HUES6 (cell line): ENCODE data around the gene MRPS5.

ENCODE experiments used
- H3K27ac ChIP-seq: 2 replicates; pipeline ENCODE4 v1.7.0; 2013; ENCODE audit warnings: low read depth, mild to moderate bottlenecking, low read length, inconsistent platforms
- H3K27me3 ChIP-seq: 2 replicates; pipeline ENCODE4 v1.6.1; 2013; ENCODE audit warnings: low read length; ENCODE audit not compliant: control insufficient read depth, insufficient read depth
- H3K36me3 ChIP-seq: 2 replicates; pipeline ENCODE4 v1.6.1; 2013; ENCODE audit warnings: low read length; ENCODE audit not compliant: control insufficient read depth, insufficient read depth
- H3K4me1 ChIP-seq: 2 replicates; pipeline ENCODE4 v1.6.1; 2013; ENCODE audit warnings: low read length; ENCODE audit not compliant: control insufficient read depth, insufficient read depth
- H3K4me3 ChIP-seq: 2 replicates; pipeline ENCODE4 v1.5.1; 2013; ENCODE audit warnings: low read depth, low read length
- H3K9ac ChIP-seq: one replicate; pipeline ENCODE4 v1.6.1; 2013; ENCODE audit warnings: mild to moderate bottlenecking, low read length
- H3K9me3 ChIP-seq: 2 replicates; pipeline ENCODE4 v1.6.1; 2013; ENCODE audit warnings: low read depth, low read length; ENCODE audit not compliant: control insufficient read depth, insufficient read depth

Gene MRPS5

DNA sequence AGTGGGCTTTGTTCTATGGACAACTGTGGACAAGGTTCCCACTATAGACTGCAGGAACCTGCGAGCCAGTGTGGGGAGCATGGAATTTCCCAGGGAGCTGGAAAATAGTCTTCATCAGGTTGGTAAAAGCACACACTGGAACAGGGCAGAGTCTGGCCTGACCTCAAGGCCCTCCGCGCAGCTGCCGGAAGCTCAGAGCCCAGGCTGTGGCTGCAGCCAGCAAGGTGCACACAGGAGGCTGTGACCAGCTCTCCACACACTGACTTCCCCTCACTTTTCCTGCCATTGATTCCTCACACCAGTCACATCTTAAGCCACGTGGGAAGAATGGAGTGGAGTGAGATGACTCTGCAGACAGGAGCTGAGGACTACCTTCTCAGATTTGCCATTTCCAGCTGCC is 77.0 kb downstream of the MRPS5 start:
- Histone ChIP-seq H3K9me3 (no peaks in the 10 kb centered on the region), H3K27me3 (no peaks in the 10 kb centered on the region; the same call in 1 of the 2 replicates), H3K9ac (no peak overlapping the region), H3K4me3 (no peak overlapping the region), H3K27ac (no peak overlapping the region), H3K4me1 (peaks cover 12% of the 10 kb centered on the region), H3K36me3 (no peaks in the 10 kb centered on the region)

DNA sequence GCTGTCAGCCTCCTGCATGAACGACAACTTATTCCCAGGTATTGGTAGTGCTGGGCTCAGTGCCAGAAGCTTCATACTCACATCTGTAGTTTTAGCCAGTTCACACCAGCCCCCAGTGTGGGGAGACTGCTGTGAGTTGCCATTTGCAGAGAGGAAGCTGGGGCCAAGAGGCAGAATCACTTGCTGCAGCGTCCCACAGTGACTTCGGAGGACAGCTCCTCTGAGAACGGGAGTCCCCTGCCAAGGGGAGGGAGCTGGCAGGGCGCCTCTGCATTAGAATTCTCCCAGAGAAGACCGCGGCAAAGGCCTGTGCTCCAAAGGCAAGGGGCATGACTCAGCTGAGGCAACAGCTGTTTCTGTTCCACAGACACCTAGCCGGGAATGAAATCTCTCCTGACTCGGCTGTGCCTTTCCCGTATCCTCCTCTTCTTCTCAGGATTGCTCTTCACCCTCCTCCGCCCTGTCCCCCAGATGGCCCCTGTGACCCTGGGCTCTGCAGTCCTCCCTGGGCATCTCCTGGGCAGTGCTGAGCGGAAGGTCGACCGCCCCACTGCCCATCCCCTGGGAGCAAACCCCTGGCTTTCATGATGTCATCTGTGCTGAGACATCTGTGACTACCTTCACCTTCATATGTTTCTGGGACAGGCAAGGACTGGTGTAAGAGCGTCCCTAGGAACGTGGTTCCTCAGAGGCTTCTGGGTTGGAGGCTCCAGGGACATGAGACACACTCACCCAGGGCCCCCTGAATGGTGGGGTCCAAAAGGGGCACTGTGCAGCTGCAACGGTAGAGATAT is 78.1 kb downstream of the MRPS5 start:
- no peak overlapping the region for H3K9ac ChIP-seq
- peaks cover 12% of the 10 kb centered on the region for H3K4me1 ChIP-seq
- H3K36me3 ChIP-seq, result no peaks in the 10 kb centered on the region
- no peaks in the 10 kb centered on the region; the same call in 1 of the 2 replicates for H3K27me3 ChIP-seq
- H3K27ac ChIP-seq, result no peak overlapping the region
- no peak overlapping the region for H3K4me3 ChIP-seq
- no peaks in the 10 kb centered on the region for H3K9me3 ChIP-seq

DNA sequence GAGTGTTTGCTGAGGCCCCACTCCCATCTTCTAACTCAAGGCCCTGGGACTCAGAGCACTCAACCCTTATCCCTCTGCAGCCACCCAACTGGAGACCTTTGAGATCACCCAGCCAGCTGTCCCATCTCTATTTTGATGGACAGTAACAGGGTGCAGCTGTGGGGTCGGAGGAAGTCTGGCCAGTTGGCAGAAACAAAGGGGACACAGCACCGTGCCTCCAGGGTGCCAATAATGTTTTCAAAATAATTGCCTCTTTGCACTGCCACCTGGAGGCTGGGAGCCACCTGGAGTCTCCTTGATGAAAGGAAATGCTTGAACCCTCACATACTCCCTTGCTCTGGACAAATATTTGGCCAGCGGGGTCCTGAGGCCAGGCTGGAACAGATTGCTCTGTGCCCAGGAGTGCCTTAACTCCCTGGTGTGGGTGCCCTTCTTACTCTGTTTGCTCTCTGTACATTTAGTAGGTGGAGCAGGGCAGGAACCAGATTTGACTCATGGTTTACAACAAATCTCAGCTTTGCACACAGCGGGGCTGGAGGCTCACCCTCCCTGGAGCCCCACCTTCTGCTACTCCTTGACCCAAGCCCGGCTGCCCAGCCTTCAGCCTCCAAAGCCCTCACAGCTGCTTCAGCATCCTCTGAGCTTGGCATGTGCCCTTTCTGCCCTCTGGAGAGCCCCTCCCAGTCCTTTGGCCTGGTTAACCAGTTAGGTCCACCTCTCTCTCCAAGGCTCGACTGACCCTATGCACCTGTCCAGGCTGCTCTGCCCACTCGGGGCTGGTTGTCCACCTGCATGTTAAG is 78.9 kb downstream of the MRPS5 start:
- Histone ChIP-seq H3K4me3 (no peak overlapping the region), H3K36me3 (no peaks in the 10 kb centered on the region), H3K27ac (no peak overlapping the region), H3K27me3 (no peaks in the 10 kb centered on the region; the same call in 1 of the 2 replicates), H3K9ac (no peak overlapping the region), H3K4me1 (peaks cover 12% of the 10 kb centered on the region), H3K9me3 (no peaks in the 10 kb centered on the region; the same call in 1 of the 2 replicates)

DNA sequence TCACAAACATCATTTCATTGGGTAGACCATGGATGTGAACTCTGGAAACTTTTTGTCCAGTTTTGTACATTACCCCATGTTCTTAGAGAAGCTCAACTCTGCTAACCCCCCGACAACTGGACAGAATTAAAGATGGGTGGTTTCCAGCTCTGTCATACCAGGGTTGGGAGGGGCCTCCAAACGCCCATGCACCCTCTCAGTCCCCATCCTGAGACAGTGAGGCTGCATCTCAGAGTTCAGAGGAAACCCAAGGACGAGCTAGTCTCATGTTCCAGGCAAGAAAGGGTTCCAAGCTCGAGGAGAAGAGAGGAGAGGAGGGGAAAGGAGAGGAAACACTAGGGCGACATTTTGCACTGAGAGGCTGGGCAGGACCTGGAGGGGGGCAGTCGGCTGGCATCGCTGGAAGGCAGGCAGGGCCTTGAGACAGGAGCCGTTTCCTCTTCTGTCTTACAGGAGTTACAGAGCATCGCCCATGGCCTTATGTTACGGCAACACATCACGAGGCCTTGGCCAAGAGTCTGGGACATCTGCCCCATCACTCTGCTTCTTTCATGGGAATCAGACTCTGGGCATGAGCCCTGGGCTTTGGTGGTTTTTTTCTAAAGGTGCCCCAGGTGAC is 79.7 kb downstream of the MRPS5 start:
- no peaks in the 10 kb centered on the region; the same call in 1 of the 2 replicates for H3K9me3 ChIP-seq
- peaks cover 12% of the 10 kb centered on the region for H3K4me1 ChIP-seq
- no peak overlapping the region for H3K27ac ChIP-seq
- no peak overlapping the region for H3K9ac ChIP-seq
- no peaks in the 10 kb centered on the region; the same call in 1 of the 2 replicates for H3K27me3 ChIP-seq
- H3K36me3 ChIP-seq, result no peaks in the 10 kb centered on the region
- no peak overlapping the region for H3K4me3 ChIP-seq

DNA sequence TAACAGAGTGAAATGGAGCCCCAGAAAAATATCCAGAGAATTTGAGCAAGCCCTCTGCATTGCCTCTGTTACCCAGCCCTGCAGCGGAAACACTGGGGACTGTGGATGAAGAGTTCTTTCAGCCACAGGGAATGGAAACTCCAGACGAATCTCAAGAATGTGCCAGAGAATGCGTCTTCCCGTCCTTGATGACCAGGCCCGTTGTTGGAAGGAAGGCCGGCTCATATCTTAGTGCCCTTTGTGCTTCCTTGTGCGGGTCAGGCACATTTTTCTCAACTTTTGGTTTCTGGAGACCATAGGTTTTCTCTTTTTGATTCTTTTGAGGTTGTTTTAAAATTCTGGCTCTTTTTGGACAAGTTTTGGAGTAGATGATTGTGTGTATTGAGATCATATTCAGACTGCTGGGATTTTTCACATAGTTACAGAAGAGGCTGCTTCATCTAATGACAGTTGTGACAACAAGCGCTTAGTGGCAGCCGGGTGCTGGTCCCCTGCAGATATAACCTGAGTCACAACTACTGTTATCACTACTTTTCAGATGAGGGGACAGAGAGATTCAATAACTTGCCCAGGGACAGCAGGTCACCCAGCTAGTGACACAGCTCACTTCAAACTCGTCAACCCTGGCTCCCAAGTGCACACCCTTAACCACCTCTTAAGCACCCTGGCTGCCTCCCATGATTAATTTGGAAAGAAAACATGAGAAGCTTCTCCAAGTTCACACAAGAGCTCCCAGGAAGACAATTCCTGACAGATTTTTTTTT is 80.4 kb downstream of the MRPS5 start:
- peaks cover 3% of the 10 kb centered on the region; the same call in 1 of the 2 replicates for H3K27me3 ChIP-seq
- H3K36me3 ChIP-seq, result no peaks in the 10 kb centered on the region
- no peak overlapping the region for H3K27ac ChIP-seq
- H3K9ac ChIP-seq, result no peak overlapping the region
- no peaks in the 10 kb centered on the region; the same call in 1 of the 2 replicates for H3K9me3 ChIP-seq
- H3K4me3 ChIP-seq, result no peak overlapping the region
- peaks cover 12% of the 10 kb centered on the region for H3K4me1 ChIP-seq

DNA sequence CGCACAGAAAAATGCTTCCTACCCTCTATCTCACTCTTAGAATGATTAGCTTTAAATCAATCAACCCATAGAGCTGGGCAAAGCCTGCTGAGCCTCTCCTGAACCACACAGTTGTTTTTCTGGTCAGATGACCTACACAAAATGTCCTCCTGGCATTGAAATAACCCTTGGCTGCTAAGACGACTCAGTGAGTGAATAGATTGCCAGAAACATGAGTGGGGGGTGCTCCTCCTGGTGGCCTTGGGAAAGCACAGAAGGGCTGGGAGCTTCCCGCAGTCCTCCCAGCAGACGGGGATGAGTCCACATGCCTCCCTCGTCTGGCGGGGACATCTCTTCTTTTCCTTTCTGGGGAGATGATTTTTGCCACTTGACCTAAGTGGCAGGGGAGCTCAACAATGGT is 81.2 kb downstream of the MRPS5 start:
- Histone ChIP-seq H3K27me3 (peaks cover 3% of the 10 kb centered on the region; the same call in 1 of the 2 replicates), H3K9ac (no peak overlapping the region), H3K4me1 (peaks cover 12% of the 10 kb centered on the region), H3K4me3 (no peak overlapping the region), H3K27ac (no peak overlapping the region), H3K36me3 (no peaks in the 10 kb centered on the region), H3K9me3 (no peaks in the 10 kb centered on the region; the same call in 1 of the 2 replicates)

DNA sequence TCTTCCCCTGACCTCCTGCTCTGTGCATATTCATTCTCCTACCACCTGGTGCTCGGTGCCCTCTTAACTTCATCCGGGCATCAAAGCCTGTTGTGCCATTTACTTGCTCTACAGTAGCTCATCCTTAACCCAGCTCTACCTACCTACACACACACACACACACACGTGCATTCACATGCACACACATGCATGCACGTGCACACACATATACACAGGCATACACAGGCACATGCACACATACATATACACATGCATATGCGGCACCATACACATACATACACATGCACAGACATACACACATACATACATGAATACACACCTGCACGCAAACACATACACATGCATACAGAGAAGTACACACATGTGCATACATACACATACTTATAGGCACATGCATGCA is 81.6 kb downstream of the MRPS5 start:
- no peak overlapping the region for H3K9ac ChIP-seq
- H3K27me3 ChIP-seq, result peaks cover 4% of the 10 kb centered on the region; the same call in 1 of the 2 replicates
- H3K4me3 ChIP-seq, result no peak overlapping the region
- H3K36me3 ChIP-seq, result no peaks in the 10 kb centered on the region
- H3K4me1 ChIP-seq, result peaks cover 12% of the 10 kb centered on the region
- no peaks in the 10 kb centered on the region; the same call in 1 of the 2 replicates for H3K9me3 ChIP-seq
- no peak overlapping the region for H3K27ac ChIP-seq

DNA sequence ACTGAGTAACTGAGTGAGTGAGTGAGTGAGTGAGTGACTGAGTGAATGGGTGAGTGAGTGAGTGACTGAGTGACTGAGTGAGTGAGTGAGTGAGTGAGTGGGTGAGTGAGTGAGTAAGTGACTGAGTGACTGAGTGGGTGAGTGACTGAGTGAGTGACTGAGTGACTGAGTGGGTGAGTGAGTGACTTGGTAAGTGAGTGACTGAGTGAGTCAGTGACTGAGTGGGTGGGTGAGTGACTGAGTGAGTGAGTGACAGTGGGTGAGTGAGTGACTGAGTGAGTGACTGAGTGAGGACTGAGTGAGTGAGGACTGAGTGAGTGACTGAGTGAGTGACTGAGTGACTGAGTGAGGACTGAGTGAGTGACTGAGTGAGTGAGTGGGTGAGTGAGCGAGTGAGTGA is 82.2 kb downstream of the MRPS5 start:
- H3K27me3 ChIP-seq, result peaks cover 10% of the 10 kb centered on the region; the same call in 1 of the 2 replicates
- H3K4me3 ChIP-seq, result no peak overlapping the region
- H3K9me3 ChIP-seq, result no peaks in the 10 kb centered on the region; the same call in 1 of the 2 replicates
- peaks cover 12% of the 10 kb centered on the region for H3K4me1 ChIP-seq
- no peaks in the 10 kb centered on the region for H3K36me3 ChIP-seq
- no peak overlapping the region for H3K27ac ChIP-seq
- H3K9ac ChIP-seq, result no peak overlapping the region

DNA sequence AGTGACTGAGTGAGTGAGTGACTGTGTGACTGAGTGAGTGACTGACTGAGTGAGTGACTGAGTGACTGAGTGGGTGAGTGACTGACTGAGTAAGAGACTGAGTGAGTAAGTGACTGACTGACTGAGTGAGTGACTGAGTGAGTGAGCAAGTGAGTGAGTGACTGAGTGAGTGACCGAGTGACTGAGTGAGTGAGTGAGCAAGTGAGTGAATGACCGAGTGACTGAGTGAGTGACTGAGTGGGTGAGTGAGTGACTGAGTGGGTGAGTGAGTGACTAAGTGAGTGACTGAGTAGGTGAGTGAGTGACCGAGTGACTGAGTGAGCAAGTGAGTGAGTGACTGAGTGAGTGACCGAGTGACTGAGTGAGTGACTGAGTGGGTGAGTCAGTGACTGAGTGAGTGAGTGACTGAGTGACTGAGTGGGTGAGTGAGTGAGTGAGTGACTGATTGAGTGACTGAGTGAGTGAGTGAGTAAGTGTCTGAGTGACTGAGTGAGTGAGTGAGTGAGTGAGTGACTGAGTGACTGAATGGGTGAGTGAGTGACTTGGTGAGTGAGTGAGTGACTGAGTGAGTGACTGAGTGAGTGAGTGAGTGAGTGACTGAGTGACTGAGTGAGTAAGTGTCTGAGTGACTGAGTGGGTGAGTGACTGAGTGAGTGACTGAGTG is 82.8 kb downstream of the MRPS5 start:
- H3K9me3 ChIP-seq, result no peaks in the 10 kb centered on the region; the same call in 1 of the 2 replicates
- H3K4me1 ChIP-seq, result peaks cover 11% of the 10 kb centered on the region

More for the DNA sequence above, 82.8 kb downstream of the MRPS5 start:
- H3K36me3 ChIP-seq, result no peaks in the 10 kb centered on the region
- H3K27ac ChIP-seq, result no peak overlapping the region
- no peak overlapping the region for H3K4me3 ChIP-seq
- H3K27me3 ChIP-seq, result peaks cover 10% of the 10 kb centered on the region; the same call in 1 of the 2 replicates
- H3K9ac ChIP-seq, result no peak overlapping the region
